Uterus (tissue), 4 donors: ENCODE measurements around the gene RRP1. TPM values are rescaled to one million over a fixed set of nuclear protein-coding genes. Genes with fewer than 3 reads are reported as not detected.

Experiments
- DNase-seq, 2 donors: peaks; one replicate each; pipeline ENCODE4 v3.0.0-alpha.2; 2019 to 2020
- H3K27ac ChIP-seq, 2 donors: fragments of 200-600 bp; sonication (generic); 1 replicate in 1 of 2; 2 replicates in 1 of 2; pipeline ENCODE4 v1.5.1; 2016 to 2018
- H3K27me3 ChIP-seq, 2 donors: fragments of 200-600 bp; sonication (generic); one replicate each; pipeline ENCODE4 v1.5.1; 2018 to 2019; ENCODE audit warnings: control low read depth in 1 of 2
- H3K36me3 ChIP-seq, 2 donors: fragments of 200-600 bp; sonication (generic); one replicate each; pipeline ENCODE4 v1.5.1; 2019; ENCODE audit warnings: control low read depth in 1 of 2
- H3K4me1 ChIP-seq, 2 donors: fragments of 200-600 bp; sonication (generic); one replicate each; pipeline ENCODE4 v1.5.1; 2018 to 2019; ENCODE audit warnings: control low read depth in 1 of 2
- H3K4me3 ChIP-seq, 2 donors: fragments of 200-600 bp; sonication (generic); 1 replicate in 1 of 2; 2 replicates in 1 of 2; pipeline ENCODE4 v1.5.1; 2018 to 2019; ENCODE audit warnings: mild to moderate bottlenecking in 1 of 2
- H3K9me3 ChIP-seq, 2 donors: fragments of 200-600 bp; sonication (generic); one replicate each; pipeline ENCODE4 v1.5.1; 2019; ENCODE audit warnings: control low read depth in 1 of 2
- CTCF ChIP-seq, 4 experiments: fragments of 200-600 bp in 2 of 4; fragments of 450-650 bp in 2 of 4; sonication (generic) in 2 of 4; IDR thresholded peaks; one replicate each; pipeline ENCODE4 v1.5.1; 2016 to 2019; ENCODE audit warnings: antibody characterized with exemption in 4 of 4, mild to moderate bottlenecking in 2 of 4, moderate library complexity in 1 of 4
- POLR2A ChIP-seq, 2 donors: fragments of 450-650 bp; IDR thresholded peaks; one replicate each; pipeline ENCODE4 v1.6.1; 2016; ENCODE audit warnings: antibody characterized with exemption in 2 of 2, mild to moderate bottlenecking in 1 of 2, moderate library complexity in 1 of 2
- intact Hi-C: fragments of 100-400 bp; cut with DNase I; formaldehyde crosslinking; loops from one replicate; pipeline ENCODE4 v1.15.1; 2023; ENCODE audit warnings: low total_unique reads
- total RNA-seq, 4 donors: library from RNA; depleted of rRNA in 3 of 4; stranded (reverse); fragments of >200 nt in 3 of 4; gene quantifications; one replicate each; pipeline versions ENCODE4 v1.1.0 to v1.2.4, GENCODE V29; 2014 to 2023
- donor health status: DM: yes; HTN: yes; CAD: no.

Gene RRP1
- total RNA-seq, 4 donors from 2014 or later = 11.0 to 31.5 (median 19.5) TPM

- peak overlapping the region; percentile 80 to 89 for H3K27ac ChIP-seq
- H3K27me3 ChIP-seq = no peaks in the 10 kb centered on the region
- H3K36me3 ChIP-seq = no peaks in the 10 kb centered on the region
- peaks cover 6 to 7% of the 10 kb centered on the region in 2 donors for H3K4me1 ChIP-seq
- TF ChIP-seq CTCF (IDR thresholded peaks at IDR 0.05) (no peak), POLR2A (IDR thresholded peaks at IDR 0.05) (no peak)
- peak overlapping the region; percentile 58 to 61 for H3K4me3 ChIP-seq
- no peak for DNase-seq
- intact Hi-C loops = no loop called here
- no peaks in the 10 kb centered on the region for H3K9me3 ChIP-seq
These were observed 690 bp downstream of the RRP1 start for GRCh38 chr21:43790010-43790524.

- Histone ChIP-seq H3K9me3 (no peaks in the 10 kb centered on the region), H3K4me3 (no peak overlapping the region), H3K36me3 (no peaks in the 10 kb centered on the region), H3K4me1 (peaks cover 6 to 7% of the 10 kb centered on the region in 2 donors), H3K27ac (no peak overlapping the region), H3K27me3 (no peaks in the 10 kb centered on the region)
- no peak for DNase-seq
- TF ChIP-seq POLR2A (IDR thresholded peaks at IDR 0.05) (no peak), CTCF (IDR thresholded peaks at IDR 0.05) (no peak)
- intact Hi-C loops = no loop called here
These were observed 3.0 kb downstream of the RRP1 start for GRCh38 chr21:43792406-43792805.

DNA sequence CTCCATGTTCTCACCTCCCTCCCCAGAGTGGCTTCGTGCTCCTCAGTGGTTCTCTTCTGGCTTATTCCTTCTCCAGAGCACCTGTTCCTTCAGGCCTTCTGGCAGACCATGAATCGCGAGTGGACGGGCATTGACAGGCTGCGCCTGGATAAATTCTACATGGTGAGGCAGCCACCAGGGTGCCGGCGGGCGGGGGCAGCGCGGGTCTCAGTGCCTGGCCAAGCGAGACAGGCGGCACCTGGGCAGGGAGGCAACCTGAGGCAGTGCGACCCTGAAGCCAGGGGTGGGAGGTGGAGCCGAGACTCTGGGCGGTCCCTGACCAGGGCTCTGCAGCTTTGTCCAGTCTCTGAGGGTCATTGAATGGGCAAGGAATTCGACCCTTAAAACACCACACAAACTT lies 3.9 kb downstream of the RRP1 start:
- intact Hi-C loops = no loop called here
- TF ChIP-seq CTCF (IDR thresholded peaks at IDR 0.05) = no peak
- no peak for TF ChIP-seq POLR2A (IDR thresholded peaks at IDR 0.05)
- Histone ChIP-seq H3K36me3 (no peaks in the 10 kb centered on the region), H3K4me3 (no peak overlapping the region), H3K27ac (no peak overlapping the region), H3K27me3 (no peaks in the 10 kb centered on the region), H3K9me3 (no peaks in the 10 kb centered on the region), H3K4me1 (peaks cover 6 to 7% of the 10 kb centered on the region in 2 donors)
- no peak for DNase-seq

GRCh38 chr21:43794311-43794710 lies 4.9 kb downstream of the RRP1 start:
- no peak for TF ChIP-seq POLR2A (IDR thresholded peaks at IDR 0.05)
- no peak for TF ChIP-seq CTCF (IDR thresholded peaks at IDR 0.05)
- no peak overlapping the region for H3K4me3 ChIP-seq
- DNase-seq = no peak
- intact Hi-C loops = no loop called here
- H3K9me3 ChIP-seq = no peaks in the 10 kb centered on the region
- H3K27me3 ChIP-seq = no peaks in the 10 kb centered on the region
- H3K4me1 ChIP-seq = peaks cover 6 to 7% of the 10 kb centered on the region in 2 donors
- H3K27ac ChIP-seq = no peak overlapping the region
- no peaks in the 10 kb centered on the region for H3K36me3 ChIP-seq

DNA sequence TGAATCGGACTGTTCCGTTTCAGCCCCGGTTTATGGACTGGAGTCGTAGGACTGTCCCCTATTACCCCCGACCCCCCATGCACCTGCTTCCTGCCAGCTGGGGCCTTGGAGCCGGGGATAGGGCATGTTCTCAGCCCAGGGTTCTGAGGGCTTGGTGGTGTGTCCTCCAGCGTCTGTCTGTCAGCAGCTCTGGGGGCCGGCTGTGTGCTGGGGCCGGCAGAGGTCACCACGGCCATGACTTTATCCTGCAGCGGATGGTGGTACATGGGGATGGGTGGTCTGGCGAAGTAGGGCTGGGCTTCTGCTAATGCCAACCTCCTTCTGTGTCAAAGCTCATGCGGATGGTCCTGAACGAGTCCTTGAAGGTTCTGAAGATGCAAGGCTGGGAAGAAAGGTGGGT lies 5.5 kb downstream of the RRP1 start:
- no peak for TF ChIP-seq POLR2A (IDR thresholded peaks at IDR 0.05)
- no peak for TF ChIP-seq CTCF (IDR thresholded peaks at IDR 0.05)
- Histone ChIP-seq H3K27me3 (no peaks in the 10 kb centered on the region), H3K4me1 (peaks cover 6 to 7% of the 10 kb centered on the region in 2 donors), H3K36me3 (no peaks in the 10 kb centered on the region), H3K27ac (no peak overlapping the region), H3K4me3 (no peak overlapping the region), H3K9me3 (no peaks in the 10 kb centered on the region)
- no peak for DNase-seq
- intact Hi-C loops = no loop called here
